Stimulated activated CD4-positive, alpha-beta T cell treated with anti-CD3 and anti-CD28 coated beads, Interleukin-12 subunit alpha, Interleukin-12 subunit beta, amount 100 ng/mL, for 4 hours (primary cell): Measurements from ENCODE around the gene POLK.
A peak's percentile ranks its signal among the peaks of the same experiment; 100 is the strongest.
"Not testable (repeated sequence)": the region's sequence is repeated elsewhere in the genome, so short reads cannot be mapped to it uniquely, and the experiment has no call there.

Source experiments
- DNase-seq: peaks from one replicate; pipeline ENCODE4 v3.0.0-alpha.2; 2020

POLK gene

DNA sequence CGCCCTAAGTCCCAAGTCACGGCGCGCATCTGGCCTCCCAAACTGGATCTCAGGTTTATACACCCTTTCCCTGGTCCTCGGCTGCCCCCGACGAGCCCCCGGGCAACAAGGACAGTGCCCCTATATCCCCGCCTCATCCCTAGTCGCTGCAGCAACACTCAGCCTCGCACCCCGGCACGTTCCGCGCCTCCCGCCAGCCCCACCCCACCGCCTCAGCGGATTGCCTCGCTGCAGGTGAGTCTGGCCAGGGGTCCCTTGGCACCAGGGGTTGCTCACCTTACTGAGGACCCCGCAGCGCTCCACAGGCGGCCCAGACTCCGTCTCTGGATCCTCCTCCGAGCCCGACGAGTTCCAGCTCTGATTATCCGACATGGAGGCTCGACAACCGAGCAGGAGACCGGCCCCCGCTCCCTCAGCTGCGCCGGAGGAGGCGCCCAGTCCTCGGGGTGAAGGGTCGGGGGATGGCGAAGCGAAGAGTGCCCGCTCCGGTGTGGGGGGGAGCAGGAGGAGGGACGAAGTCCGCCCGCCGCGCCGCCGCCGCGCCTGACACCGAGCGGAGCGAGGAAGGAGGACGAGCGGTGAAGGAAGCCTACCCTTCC lies 756 bp upstream of the POLK start:
- DNase-seq: peak; percentile 36

- no peak for DNase-seq
These were observed 838 bp downstream of the POLK start for GRCh38 chr5:75512383-75513074.

GRCh38 chr5:75513841-75514240 lies 2.1 kb downstream of the POLK start:
- no peak for DNase-seq

DNA sequence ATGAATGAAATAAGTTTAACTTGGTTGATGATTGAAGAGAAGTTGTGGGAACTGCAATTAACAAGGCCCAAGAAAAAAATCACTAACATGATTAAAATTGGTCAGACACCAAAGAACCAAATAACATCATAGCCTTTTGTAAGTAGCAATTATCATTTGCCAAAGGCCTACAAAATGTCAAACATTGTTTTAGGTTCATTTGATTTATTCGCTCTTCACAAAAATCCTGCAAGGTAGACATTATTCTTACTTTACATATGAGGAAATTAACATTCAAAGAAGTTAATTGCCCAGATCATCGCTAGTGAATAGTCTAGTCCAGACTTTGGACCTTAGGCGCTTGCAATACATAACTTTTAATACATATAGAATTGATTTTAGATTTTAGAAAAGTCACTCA lies 2.6 kb downstream of the POLK start:
- DNase-seq: no peak

DNA sequence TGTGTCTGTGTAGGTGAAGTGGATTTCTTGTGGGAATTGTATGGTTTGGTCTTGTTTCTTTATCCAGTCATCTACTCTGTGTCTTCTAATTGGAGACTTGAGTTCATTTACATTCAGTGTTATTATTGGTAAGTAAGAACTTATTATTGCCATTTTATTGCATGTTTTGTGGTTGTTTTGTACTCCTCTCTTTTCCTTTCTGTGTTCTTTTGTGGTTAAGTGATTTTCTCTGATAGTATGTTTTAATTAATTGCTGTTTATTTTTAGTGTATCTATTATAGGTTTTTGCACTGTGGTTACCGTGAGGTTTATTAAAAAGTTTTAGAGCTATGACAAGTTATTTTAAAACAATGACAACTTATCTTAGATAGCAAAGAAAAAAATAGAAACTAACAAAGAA lies 8.1 kb downstream of the POLK start:
- DNase-seq: no peak

DNA sequence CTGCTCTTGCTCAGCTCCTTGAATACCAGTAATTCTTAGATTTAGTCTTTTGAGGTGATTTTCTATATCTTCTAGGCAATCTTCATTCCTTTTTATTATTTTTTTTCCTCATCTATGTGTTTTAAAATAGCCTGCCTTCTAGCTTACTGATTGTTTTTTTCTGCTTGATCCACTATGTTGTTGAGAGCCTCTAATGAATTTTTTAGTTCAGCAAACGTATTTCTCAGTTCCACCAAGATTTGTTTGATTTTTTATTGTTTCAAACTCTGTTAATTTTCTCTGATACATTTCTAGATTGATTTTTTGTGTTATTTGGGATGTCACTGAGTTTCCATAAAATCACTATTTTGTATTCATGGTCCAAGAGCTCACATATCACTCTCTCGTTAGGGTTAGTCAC lies 9.5 kb downstream of the POLK start:
- no peak for DNase-seq

GRCh38 chr5:75522025-75522424 lies 10.3 kb downstream of the POLK start:
- DNase-seq: no peak

GRCh38 chr5:75522542-75522941 lies 10.9 kb downstream of the POLK start:
- DNase-seq: no peak

- DNase-seq: no peak
These were observed 11.6 kb downstream of the POLK start for GRCh38 chr5:75523275-75523674.

GRCh38 chr5:75524071-75524470 lies 12.4 kb downstream of the POLK start:
- DNase-seq: no peak

- DNase-seq: no peak
These were observed 12.9 kb downstream of the POLK start for GRCh38 chr5:75524591-75524990.

DNA sequence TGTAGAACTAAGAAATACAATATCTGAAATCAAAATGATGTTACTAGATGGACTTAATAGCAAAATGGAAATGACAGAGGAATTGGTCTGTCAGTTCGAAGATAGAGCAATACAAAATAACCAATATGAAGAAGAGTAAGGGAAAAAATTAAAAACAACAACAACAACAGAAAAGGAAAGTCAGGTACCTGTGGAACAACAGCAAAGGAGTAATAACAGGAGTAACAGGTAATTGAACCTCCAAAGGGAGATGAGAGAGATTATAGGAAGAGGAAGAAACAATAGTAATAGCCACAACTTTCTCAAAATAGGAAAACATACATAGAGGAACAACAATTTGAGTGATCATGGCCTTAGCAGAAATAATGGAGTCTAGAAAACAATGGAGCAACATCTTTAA lies 13.7 kb downstream of the POLK start:
- no peak for DNase-seq

GRCh38 chr5:75526070-75526469 lies 14.4 kb downstream of the POLK start:
- DNase-seq: no peak

- DNase-seq: no peak
These were observed 17.5 kb downstream of the POLK start for GRCh38 chr5:75529185-75529584.

GRCh38 chr5:75532190-75532589 lies 20.5 kb downstream of the POLK start:
- DNase-seq: no peak

- not testable (repeated sequence) for DNase-seq
These were observed 22.0 kb downstream of the POLK start for GRCh38 chr5:75533716-75534115.

DNA sequence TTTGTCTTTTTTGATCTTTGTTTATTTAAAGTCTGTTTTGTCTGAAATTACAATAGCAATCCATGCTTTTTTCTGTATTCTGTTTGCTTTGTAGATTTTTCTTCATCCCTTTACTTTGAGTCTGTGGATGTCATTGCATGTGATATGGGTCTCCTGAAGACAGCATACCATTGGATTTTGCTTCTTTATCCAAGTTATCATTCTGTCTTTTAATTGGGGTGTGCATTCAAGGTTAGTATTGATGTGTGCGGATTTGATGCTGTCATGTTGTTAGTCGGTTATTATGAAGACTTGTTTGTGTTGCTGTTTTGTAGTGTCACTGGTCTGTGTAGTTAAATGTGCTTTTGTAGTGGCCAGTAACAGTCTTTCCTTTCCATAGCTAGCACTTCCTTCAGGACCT lies 23.0 kb downstream of the POLK start:
- DNase-seq: no peak

DNA sequence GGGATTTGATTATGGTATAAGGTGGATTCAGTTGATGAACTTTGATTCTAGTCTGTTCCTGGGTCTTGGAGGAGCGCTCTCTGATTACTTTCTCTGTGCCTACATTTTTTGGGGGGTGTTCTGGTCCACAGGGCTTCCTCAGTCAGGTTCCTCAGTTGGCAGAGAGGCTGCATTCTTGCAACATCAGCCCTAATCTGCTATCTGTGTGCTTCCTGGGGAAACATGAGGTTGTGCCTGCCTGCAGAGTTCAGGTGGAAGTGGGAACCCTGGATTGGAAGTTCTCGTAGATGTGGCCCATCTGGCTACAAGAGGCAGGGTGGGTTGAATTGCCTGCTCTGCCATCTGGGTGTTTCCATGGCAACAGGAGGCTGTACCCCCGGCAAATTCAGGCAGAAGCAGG lies 24.5 kb downstream of the POLK start:
- no peak for DNase-seq

DNA sequence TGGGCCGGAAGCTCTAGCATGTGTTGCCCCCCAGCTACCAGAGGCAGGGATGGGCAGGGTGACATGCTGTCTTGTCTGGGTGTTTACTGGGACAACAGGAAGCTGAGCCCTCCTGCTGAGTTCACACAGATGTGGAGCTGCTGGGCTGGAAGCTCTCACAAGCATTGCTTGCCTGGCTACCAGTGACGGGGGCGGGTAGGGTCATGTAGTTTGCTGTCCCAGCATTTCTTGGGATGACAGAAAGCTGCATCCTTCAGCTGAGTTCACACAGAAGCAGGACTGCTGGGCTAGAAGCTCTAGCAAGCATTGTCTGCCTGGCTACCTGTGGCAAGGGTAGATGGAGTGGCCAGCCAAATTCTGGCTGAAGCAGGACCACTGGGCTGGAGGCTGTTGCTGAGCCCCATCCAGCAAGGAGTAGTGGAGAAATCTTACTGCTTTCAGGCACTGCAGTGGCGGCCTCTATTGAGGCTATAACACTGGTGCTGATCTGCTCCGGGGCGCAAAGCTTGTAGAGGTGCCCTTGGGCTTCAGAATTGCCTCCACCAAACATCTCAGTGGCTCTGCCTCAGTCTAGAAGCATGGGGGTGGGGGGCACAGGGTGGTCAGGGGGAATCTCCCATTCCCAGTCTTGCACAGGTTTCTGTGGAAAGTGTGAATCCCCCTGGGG lies 25.1 kb downstream of the POLK start:
- no peak for DNase-seq

DNA sequence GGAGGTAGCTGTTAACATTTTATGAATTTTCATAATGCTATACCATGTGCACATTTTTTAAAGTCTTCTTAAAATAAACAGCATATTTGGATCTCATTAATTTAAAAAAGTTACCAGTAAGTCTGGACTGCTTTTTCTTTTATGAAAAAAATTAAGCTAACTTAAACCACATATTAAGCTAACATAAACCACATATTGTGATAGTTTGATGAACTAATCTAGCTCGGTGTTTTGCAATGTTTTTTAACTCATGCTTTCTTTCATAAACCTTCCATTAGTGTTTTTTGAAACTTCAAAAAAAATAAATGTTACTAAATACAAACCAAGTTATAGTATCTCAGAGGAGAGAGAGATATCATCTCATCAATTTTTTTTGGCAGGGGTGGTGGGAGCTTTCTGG lies 26.5 kb downstream of the POLK start:
- no peak for DNase-seq

- DNase-seq: no peak
These were observed 33.4 kb downstream of the POLK start for GRCh38 chr5:75545131-75545530.

- no peak for DNase-seq
These were observed 35.1 kb downstream of the POLK start for GRCh38 chr5:75546830-75547229.

DNA sequence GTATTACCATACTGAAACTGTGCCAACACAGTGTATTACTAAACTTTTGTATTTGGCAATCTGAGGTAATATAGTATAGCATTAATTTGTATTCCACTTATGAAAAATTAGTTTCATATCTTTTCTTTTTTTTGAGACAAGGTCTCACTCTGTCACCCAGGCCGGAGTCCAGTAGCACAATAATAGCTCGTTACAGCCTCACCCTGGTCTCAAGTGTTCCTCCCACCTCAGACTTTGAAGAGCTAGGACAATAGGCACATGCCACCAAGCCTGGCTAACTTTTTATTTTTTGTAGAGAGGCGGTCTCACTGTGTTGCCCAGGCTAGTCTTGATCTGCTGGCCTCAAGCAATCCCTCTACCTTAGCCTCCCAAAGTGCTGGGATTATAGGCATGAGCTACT lies 36.1 kb downstream of the POLK start:
- DNase-seq: no peak

GRCh38 chr5:75550597-75550996 lies 38.9 kb downstream of the POLK start:
- DNase-seq: no peak

- no peak for DNase-seq
These were observed 39.8 kb downstream of the POLK start for GRCh38 chr5:75551471-75551870.
